Measurements from ENCODE around the gene EFR3B. TPM values are rescaled to one million over a fixed set of nuclear protein-coding genes. Genes with fewer than 3 reads are reported as not detected.

The EFR3B gene
- total and polyA plus RNA-seq, 7 donors, result 0.59 to 12.7 (median 1.7) TPM

DNA sequence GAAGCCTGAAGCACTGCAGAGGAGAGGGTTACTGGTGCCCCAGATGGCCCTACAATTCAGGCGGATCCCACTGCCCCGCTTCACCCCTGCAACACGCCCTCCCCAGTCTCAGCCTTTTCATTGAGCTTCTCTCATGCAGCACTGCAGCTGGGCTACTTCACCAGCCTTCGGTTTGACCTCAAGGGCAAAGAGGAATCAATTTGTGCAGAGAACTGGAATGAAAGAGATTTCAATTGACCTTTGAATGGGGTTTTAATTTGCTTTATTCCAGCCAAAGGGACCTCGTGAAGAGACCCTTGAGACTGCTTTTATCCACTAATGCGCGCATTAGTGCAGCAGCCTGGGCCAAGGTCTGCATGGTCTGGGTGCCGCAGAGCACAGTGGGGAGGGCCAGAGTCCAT, 135.3 kb downstream of the EFR3B start:
- TF ChIP-seq, protein P1, sequence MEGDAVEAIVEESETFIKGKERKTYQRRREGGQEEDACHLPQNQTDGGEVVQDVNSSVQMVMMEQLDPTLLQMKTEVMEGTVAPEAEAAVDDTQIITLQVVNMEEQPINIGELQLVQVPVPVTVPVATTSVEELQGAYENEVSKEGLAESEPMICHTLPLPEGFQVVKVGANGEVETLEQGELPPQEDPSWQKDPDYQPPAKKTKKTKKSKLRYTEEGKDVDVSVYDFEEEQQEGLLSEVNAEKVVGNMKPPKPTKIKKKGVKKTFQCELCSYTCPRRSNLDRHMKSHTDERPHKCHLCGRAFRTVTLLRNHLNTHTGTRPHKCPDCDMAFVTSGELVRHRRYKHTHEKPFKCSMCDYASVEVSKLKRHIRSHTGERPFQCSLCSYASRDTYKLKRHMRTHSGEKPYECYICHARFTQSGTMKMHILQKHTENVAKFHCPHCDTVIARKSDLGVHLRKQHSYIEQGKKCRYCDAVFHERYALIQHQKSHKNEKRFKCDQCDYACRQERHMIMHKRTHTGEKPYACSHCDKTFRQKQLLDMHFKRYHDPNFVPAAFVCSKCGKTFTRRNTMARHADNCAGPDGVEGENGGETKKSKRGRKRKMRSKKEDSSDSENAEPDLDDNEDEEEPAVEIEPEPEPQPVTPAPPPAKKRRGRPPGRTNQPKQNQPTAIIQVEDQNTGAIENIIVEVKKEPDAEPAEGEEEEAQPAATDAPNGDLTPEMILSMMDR (IDR thresholded peaks at IDR 0.05), result no peak
- intact Hi-C loops (cut with DNase I), result no loop called here
- Histone ChIP-seq H3K4me1 (no peaks in the 10 kb centered on the region), H3K9me3 (no peaks in the 10 kb centered on the region), H3K4me3 (no peak overlapping the region), H3K27me3 (ENCODE audit: insufficient read depth in 3 of 3, low read length in 2 of 3) (no peaks in the 10 kb centered on the region), H3K27ac (no peak overlapping the region), H3K36me3 (ENCODE audit: insufficient read depth in 1 of 2, low read depth in 1 of 2) (no peaks in the 10 kb centered on the region)
- ATAC-seq, result no peak
- DNase-seq, result no peak
- 83 to 91% (median 87%) methylated on average over 8 of the region's 8 CpGs for WGBS, 3 donors

DNA sequence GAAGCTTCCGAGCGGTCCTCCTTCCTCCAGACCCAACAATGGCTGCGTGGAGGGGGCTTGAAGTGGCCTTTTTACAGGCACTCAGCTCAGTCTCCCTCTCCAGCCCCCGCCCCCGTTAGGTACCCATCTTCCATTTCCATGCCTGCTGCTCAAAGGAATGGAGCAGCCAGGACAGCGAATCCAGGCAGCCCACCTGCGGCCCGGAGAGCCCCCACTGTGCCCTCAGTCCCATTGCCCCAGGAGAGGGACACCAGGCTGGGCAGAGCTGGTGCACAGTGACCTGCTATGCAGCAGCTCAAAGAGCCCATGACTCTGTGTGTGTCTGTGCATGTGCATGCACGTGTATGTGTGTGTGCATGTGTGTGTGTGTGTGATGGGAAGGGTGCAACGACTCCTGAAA, 137.1 kb downstream of the EFR3B start:
- Histone ChIP-seq H3K36me3 (ENCODE audit: insufficient read depth in 1 of 2, low read depth in 1 of 2) (no peaks in the 10 kb centered on the region), H3K4me3 (no peak overlapping the region), H3K4me1 (no peaks in the 10 kb centered on the region), H3K9me3 (no peaks in the 10 kb centered on the region), H3K27me3 (ENCODE audit: insufficient read depth in 3 of 3, low read length in 2 of 3) (no peaks in the 10 kb centered on the region), H3K27ac (no peak overlapping the region)
- intact Hi-C loops (cut with DNase I), result no loop called here
- ATAC-seq, result no peak
- 84 to 88% (median 86%) methylated on average over 9 to 10 of the region's 10 CpGs for WGBS, 3 donors
- TF ChIP-seq, protein P1 (IDR thresholded peaks at IDR 0.05), result no peak
- no peak for DNase-seq

DNA sequence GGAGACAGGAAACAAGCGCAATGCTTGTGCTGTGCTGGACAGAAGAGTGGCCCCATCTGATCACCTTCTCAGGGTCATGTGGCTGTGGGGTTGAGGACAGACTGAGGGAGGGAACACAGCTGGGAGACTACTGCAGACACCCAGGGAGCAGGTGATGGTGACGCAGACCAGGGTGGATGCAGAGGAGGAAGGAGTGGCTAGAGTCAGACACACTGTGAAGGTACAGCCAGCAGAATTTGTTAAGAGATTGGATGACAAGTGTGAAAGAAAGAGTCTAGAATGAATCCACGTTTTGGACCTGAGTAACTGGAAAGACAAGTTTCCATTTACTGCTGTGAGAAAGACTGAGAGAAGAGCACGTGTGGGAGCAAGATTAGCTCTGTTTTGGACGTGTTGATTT, 142.4 kb downstream of the EFR3B start:
- no peak for DNase-seq
- no peaks in the 10 kb centered on the region for H3K4me1 ChIP-seq
- intact Hi-C loops (cut with DNase I), result no loop called here
- no peak for ATAC-seq
- TF ChIP-seq, protein P1 (IDR thresholded peaks at IDR 0.05), result no peak
- H3K4me3 ChIP-seq, result no peak overlapping the region
- H3K27ac ChIP-seq, result no peak overlapping the region
- 57 to 70% (median 61%) methylated on average over 5 of the region's 5 CpGs for WGBS, 3 donors
- H3K9me3 ChIP-seq, result no peaks in the 10 kb centered on the region
- H3K36me3 ChIP-seq (ENCODE audit: insufficient read depth in 1 of 2, low read depth in 1 of 2), result no peaks in the 10 kb centered on the region
- H3K27me3 ChIP-seq (ENCODE audit: insufficient read depth in 3 of 3, low read length in 2 of 3), result no peaks in the 10 kb centered on the region

DNA sequence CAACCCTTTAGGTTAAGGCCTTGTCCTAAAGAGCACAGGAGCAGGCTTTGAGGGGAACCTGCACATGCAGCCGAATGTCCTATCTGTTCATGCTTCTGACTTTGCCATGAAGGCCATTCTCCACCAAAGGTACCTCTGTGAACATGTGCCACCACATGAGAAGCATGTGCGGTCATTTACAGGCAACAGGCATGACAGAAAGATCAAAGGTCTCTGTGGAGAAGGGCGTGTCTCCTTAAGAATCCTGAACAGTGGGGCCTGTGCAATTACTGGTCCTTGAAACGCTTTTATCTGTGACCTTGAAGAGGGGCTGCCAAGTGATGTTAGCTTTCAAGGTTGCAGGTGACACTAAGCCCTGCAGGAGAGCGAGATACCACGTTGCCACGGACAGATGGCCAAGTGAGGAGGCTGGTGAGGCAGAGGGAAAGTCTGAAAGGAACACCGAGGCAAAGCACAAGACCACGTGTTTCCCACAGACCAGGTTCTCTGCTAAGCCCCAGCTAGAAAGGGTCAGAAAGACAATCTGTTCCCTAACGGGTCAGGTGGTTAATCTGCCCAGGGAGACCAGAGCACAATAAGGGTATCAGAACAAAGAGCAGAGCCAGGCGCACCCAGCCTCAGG, 146.0 kb downstream of the EFR3B start:
- 72 to 80% (median 73%) methylated on average over 11 of the region's 11 CpGs for WGBS, 3 donors
- H3K4me3 ChIP-seq, result no peak overlapping the region
- no peaks in the 10 kb centered on the region for H3K9me3 ChIP-seq
- TF ChIP-seq, protein P1 (IDR thresholded peaks at IDR 0.05), result no peak
- no peaks in the 10 kb centered on the region for H3K4me1 ChIP-seq
- no peak overlapping the region for H3K27ac ChIP-seq
- H3K27me3 ChIP-seq (ENCODE audit: insufficient read depth in 3 of 3, low read length in 2 of 3), result no peaks in the 10 kb centered on the region
- intact Hi-C loops (cut with DNase I), result no loop called here
- ATAC-seq (no peak), DNase-seq (no peak)
- no peaks in the 10 kb centered on the region for H3K36me3 ChIP-seq (ENCODE audit: insufficient read depth in 1 of 2, low read depth in 1 of 2)

GRCh38 chr2:25188405-25188804, 146.5 kb downstream of the EFR3B start:
- H3K4me3 ChIP-seq, result no peak overlapping the region
- no peaks in the 10 kb centered on the region for H3K27me3 ChIP-seq (ENCODE audit: insufficient read depth in 3 of 3, low read length in 2 of 3)
- 69 to 73% (median 70%) methylated on average over 4 of the region's 4 CpGs for WGBS, 3 donors
- no peaks in the 10 kb centered on the region for H3K36me3 ChIP-seq (ENCODE audit: insufficient read depth in 1 of 2, low read depth in 1 of 2)
- no peaks in the 10 kb centered on the region for H3K4me1 ChIP-seq
- TF ChIP-seq, protein P1 (IDR thresholded peaks at IDR 0.05), result no peak
- no peak overlapping the region for H3K27ac ChIP-seq
- intact Hi-C loops (cut with DNase I), result no loop called here
- DNase-seq (no peak), ATAC-seq (no peak)
- no peaks in the 10 kb centered on the region for H3K9me3 ChIP-seq
